ENCODE data around the gene ZNF714.

Gene ZNF714

DNA sequence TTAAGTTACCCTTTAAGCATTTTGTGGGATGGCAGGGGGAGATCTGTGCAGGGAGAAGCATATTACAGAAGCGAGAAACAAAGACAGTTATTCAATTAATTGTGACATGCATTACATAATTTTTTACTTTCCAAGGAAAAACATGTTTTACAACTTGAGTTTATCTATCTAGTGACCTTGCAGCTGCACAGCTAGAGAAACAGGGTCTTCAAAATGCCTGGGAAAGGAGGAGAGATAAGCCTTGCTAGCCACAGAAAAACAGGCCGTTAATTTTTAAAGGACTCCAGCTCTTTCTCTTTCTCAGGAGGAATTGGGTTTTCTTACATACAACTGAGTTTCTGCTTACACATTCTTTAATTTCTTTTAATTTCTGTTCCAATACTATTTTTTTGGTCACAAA lies 45.0 kb downstream of the ZNF714 start:
- Histone ChIP-seq H3K4me2 (no peak overlapping the region), H3K4me3 (IDR thresholded peaks at IDR 0.05; ENCODE audit: insufficient read depth, low read depth, low read length) (no peak overlapping the region), H2AFZ (ENCODE audit: low read depth) (no peak overlapping the region), H3K4me1 (ENCODE audit: low read depth, poor library complexity, severe bottlenecking) (no peaks in the 10 kb centered on the region), H3K27ac (no peak overlapping the region), H3K27me3 (ENCODE audit: insufficient read depth, low read depth) (no peaks in the 10 kb centered on the region), H3K36me3 (ENCODE audit: insufficient read depth) (no peaks in the 10 kb centered on the region), H3K79me2 (ENCODE audit: insufficient read depth, low read depth) (no peaks in the 10 kb centered on the region), H3K9ac (no peak overlapping the region), H4K20me1 (ENCODE audit: insufficient read depth) (no peaks in the 10 kb centered on the region)
- no peak for TF ChIP-seq CTCF (conservative IDR thresholded peaks at IDR 0.05; ENCODE audit: low read depth, low read length)

GRCh38 chr19:21127898-21128297 lies 45.9 kb downstream of the ZNF714 start:
- H3K36me3 ChIP-seq (ENCODE audit: insufficient read depth), result no peaks in the 10 kb centered on the region
- no peak overlapping the region for H3K9ac ChIP-seq
- no peaks in the 10 kb centered on the region for H3K27me3 ChIP-seq (ENCODE audit: insufficient read depth, low read depth)
- no peaks in the 10 kb centered on the region for H3K79me2 ChIP-seq (ENCODE audit: insufficient read depth, low read depth)
- no peak overlapping the region for H2AFZ ChIP-seq (ENCODE audit: low read depth)
- no peaks in the 10 kb centered on the region for H4K20me1 ChIP-seq (ENCODE audit: insufficient read depth)
- H3K27ac ChIP-seq, result no peak overlapping the region
- TF ChIP-seq CTCF (conservative IDR thresholded peaks at IDR 0.05; ENCODE audit: low read depth, low read length), result no peak
- H3K4me1 ChIP-seq (ENCODE audit: low read depth, poor library complexity, severe bottlenecking), result no peaks in the 10 kb centered on the region
- H3K4me3 ChIP-seq (IDR thresholded peaks at IDR 0.05; ENCODE audit: insufficient read depth, low read depth, low read length), result no peak overlapping the region
- H3K4me2 ChIP-seq, result no peak overlapping the region

DNA sequence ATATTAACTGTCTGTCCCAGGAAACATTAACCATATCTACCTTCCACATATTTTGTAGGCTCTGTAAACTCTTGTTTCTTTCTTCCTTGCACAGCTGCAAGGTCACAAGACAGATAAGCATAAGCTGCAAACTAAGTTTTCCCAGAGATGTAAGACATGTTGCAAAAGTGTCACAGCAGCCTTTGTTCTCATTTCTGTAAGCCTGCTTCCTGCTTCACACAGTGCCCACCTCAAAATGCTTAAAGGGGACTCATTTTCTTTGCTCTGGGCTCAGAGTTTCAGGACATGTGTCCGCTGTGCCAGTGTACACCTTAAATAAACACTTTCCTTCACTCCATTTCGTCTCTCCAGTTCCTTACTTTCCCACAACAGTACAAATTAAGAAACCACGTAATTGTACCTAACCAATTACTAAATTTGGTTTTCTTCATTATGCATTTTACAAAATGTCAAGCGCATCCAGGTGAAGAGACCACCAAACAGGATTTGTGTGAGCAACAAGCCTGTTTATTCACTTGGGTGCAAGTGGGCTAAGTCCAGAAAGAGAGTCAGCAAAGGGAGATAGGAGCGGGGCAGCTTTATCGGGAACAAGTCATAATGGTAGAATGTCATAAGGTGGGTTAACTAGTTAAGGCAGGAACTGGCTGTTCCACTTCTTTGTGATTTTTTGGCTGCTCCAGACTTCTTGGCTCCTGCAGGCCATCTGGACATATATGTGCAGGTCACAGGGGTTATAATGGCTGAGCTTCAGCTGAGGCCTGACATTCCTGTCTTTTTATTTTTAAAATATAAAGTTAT lies 47.1 kb downstream of the ZNF714 start:
- H3K9ac ChIP-seq, result no peak overlapping the region
- no peak for TF ChIP-seq CTCF (conservative IDR thresholded peaks at IDR 0.05; ENCODE audit: low read depth, low read length)

DNA sequence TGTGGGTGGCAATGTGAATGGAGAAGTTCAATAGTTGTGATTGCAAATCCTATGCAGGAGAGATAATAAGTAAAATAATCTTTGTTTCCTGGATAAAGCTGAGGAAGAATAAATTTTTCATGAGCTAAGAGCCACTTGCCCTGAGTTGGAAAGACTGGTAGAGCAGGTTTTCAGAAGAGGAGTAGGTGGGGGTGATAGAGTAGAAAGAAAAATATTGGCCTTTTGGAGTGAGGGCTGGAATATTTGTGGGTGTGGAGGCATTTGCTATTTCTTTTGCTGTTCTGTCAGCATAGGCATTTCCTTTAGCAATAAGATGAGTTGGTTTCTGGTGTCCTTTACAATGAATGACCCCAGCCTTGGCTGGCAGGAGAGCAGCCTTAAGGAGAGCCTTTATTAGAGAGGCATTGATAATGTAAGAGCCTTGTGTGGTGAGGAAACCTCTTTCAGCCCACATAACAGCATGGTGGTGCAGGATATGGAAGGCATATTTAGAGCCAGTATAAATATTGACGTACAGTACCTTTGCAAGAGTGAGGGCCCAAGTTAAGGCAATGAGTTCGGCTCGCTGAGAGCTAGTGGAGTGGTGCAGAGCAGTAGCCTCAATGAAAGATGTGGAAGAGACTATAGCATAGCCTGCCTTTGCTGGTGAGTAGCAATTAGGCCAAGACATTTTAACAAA lies 48.2 kb downstream of the ZNF714 start:
- no peaks in the 10 kb centered on the region for H4K20me1 ChIP-seq (ENCODE audit: insufficient read depth)
- H3K4me2 ChIP-seq, result no peak overlapping the region
- H3K9ac ChIP-seq, result no peak overlapping the region
- no peak overlapping the region for H3K27ac ChIP-seq
- H3K4me3 ChIP-seq (IDR thresholded peaks at IDR 0.05; ENCODE audit: insufficient read depth, low read depth, low read length), result no peak overlapping the region
- no peak overlapping the region for H2AFZ ChIP-seq (ENCODE audit: low read depth)
- H3K79me2 ChIP-seq (ENCODE audit: insufficient read depth, low read depth), result no peaks in the 10 kb centered on the region
- H3K27me3 ChIP-seq (ENCODE audit: insufficient read depth, low read depth), result no peaks in the 10 kb centered on the region
- no peak for TF ChIP-seq CTCF (conservative IDR thresholded peaks at IDR 0.05; ENCODE audit: low read depth, low read length)
- no peaks in the 10 kb centered on the region for H3K4me1 ChIP-seq (ENCODE audit: low read depth, poor library complexity, severe bottlenecking)
- H3K36me3 ChIP-seq (ENCODE audit: insufficient read depth), result no peaks in the 10 kb centered on the region

More for the DNA sequence above, 47.1 kb downstream of the ZNF714 start:
- Histone ChIP-seq H3K4me1 (ENCODE audit: low read depth, poor library complexity, severe bottlenecking) (no peaks in the 10 kb centered on the region), H3K36me3 (ENCODE audit: insufficient read depth) (no peaks in the 10 kb centered on the region), H3K27me3 (ENCODE audit: insufficient read depth, low read depth) (no peaks in the 10 kb centered on the region), H3K4me3 (IDR thresholded peaks at IDR 0.05; ENCODE audit: insufficient read depth, low read depth, low read length) (no peak overlapping the region), H3K79me2 (ENCODE audit: insufficient read depth, low read depth) (no peaks in the 10 kb centered on the region), H2AFZ (ENCODE audit: low read depth) (no peak overlapping the region), H4K20me1 (ENCODE audit: insufficient read depth) (no peaks in the 10 kb centered on the region), H3K27ac (no peak overlapping the region), H3K4me2 (no peak overlapping the region)
